ENCODE results near the gene TECRL. TPM values are rescaled to one million over a fixed set of nuclear protein-coding genes. Genes with fewer than 3 reads are reported as not detected.

The TECRL gene
- total and polyA plus RNA-seq, 4 donors, result 0.02 to 0.23 TPM; not detected in 2

GRCh38 chr4:64250061-64250460 is 159.2 kb downstream of the TECRL start:
- Histone ChIP-seq H3K9ac (ENCODE audit: insufficient read depth in 1 of 2, low read length in 2 of 2) (no peak overlapping the region), H3K9me3 (ENCODE audit: control insufficient read depth in 4 of 4, insufficient read depth in 3 of 4, low read length in 3 of 4) (no peaks in the 10 kb centered on the region), H3K4me3 (no peak overlapping the region), H3K36me3 (ENCODE audit: control insufficient read depth in 4 of 4, insufficient read depth in 4 of 4, low read length in 4 of 4) (no peaks in the 10 kb centered on the region), H3K27ac (ENCODE audit: low read depth in 1 of 2, low read length in 1 of 2) (no peak overlapping the region), H3K4me1 (ENCODE audit: control insufficient read depth in 5 of 5, insufficient read depth in 5 of 5, low read length in 5 of 5) (peaks cover 0 to 6% (median 0%) of the 10 kb centered on the region in 5 donors), H3K27me3 (ENCODE audit: control insufficient read depth in 3 of 3, insufficient read depth in 3 of 3, low read length in 2 of 3) (no peaks in the 10 kb centered on the region)
- ATAC-seq (ENCODE audit: insufficient read depth, low FRiP score) (no peak), DNase-seq (no peak)
- TF ChIP-seq CTCF (IDR thresholded peaks at IDR 0.05; ENCODE audit: control extremely low read depth, extremely low read depth), result no peak

- no peaks in the 10 kb centered on the region for H3K27me3 ChIP-seq (ENCODE audit: control insufficient read depth in 3 of 3, insufficient read depth in 3 of 3, low read length in 2 of 3)
- no peaks in the 10 kb centered on the region for H3K36me3 ChIP-seq (ENCODE audit: control insufficient read depth in 4 of 4, insufficient read depth in 4 of 4, low read length in 4 of 4)
- no peak for TF ChIP-seq CTCF (IDR thresholded peaks at IDR 0.05; ENCODE audit: control extremely low read depth, extremely low read depth)
- H3K4me3 ChIP-seq, result no peak overlapping the region
- DNase-seq, result no peak
- no peak overlapping the region for H3K27ac ChIP-seq (ENCODE audit: low read depth in 1 of 2, low read length in 1 of 2)
- ATAC-seq (ENCODE audit: insufficient read depth, low FRiP score), result no peak
- no peaks in the 10 kb centered on the region for H3K9me3 ChIP-seq (ENCODE audit: control insufficient read depth in 4 of 4, insufficient read depth in 3 of 4, low read length in 3 of 4)
- H3K9ac ChIP-seq (ENCODE audit: insufficient read depth in 1 of 2, low read length in 2 of 2), result no peak overlapping the region
- H3K4me1 ChIP-seq (ENCODE audit: control insufficient read depth in 5 of 5, insufficient read depth in 5 of 5, low read length in 5 of 5), result peaks cover 0 to 6% (median 0%) of the 10 kb centered on the region in 5 donors
Measured at GRCh38 chr4:64248186-64248585, 161.1 kb downstream of the TECRL start.

- Histone ChIP-seq H3K36me3 (ENCODE audit: control insufficient read depth in 4 of 4, insufficient read depth in 4 of 4, low read length in 4 of 4) (no peaks in the 10 kb centered on the region), H3K27me3 (ENCODE audit: control insufficient read depth in 3 of 3, insufficient read depth in 3 of 3, low read length in 2 of 3) (no peaks in the 10 kb centered on the region), H3K9ac (ENCODE audit: insufficient read depth in 1 of 2, low read length in 2 of 2) (no peak overlapping the region), H3K27ac (ENCODE audit: low read depth in 1 of 2, low read length in 1 of 2) (no peak overlapping the region), H3K4me3 (no peak overlapping the region), H3K9me3 (ENCODE audit: control insufficient read depth in 4 of 4, insufficient read depth in 3 of 4, low read length in 3 of 4) (peaks cover 0 to 44% (median 25%) of the 10 kb centered on the region in 4 donors), H3K4me1 (ENCODE audit: control insufficient read depth in 5 of 5, insufficient read depth in 5 of 5, low read length in 5 of 5) (no peaks in the 10 kb centered on the region)
- WGBS, 2 donors, result 73 to 82% methylated on average over 3 of the region's 3 CpGs
- no peak for DNase-seq
- TF ChIP-seq CTCF (IDR thresholded peaks at IDR 0.05; ENCODE audit: control extremely low read depth, extremely low read depth), result no peak
- ATAC-seq (ENCODE audit: insufficient read depth, low FRiP score), result no peak
Measured at GRCh38 chr4:64230709-64231310, 178.4 kb downstream of the TECRL start.

Small RNA genes lying within 50 kb of the gene (small RNA-seq; reads per million reads assigned to genes)
- not detected for gene RNU6-191P (ENCODE audit: low replicate concordance)
